Kidney glomerular epithelial cell (primary cell): Measurements from ENCODE around the gene GMPPA.

Experiments
- DNase-seq: peaks from one replicate; lab custom pipeline; 2025; lab: John Stamatoyannopoulos, UW

Gene GMPPA

DNA sequence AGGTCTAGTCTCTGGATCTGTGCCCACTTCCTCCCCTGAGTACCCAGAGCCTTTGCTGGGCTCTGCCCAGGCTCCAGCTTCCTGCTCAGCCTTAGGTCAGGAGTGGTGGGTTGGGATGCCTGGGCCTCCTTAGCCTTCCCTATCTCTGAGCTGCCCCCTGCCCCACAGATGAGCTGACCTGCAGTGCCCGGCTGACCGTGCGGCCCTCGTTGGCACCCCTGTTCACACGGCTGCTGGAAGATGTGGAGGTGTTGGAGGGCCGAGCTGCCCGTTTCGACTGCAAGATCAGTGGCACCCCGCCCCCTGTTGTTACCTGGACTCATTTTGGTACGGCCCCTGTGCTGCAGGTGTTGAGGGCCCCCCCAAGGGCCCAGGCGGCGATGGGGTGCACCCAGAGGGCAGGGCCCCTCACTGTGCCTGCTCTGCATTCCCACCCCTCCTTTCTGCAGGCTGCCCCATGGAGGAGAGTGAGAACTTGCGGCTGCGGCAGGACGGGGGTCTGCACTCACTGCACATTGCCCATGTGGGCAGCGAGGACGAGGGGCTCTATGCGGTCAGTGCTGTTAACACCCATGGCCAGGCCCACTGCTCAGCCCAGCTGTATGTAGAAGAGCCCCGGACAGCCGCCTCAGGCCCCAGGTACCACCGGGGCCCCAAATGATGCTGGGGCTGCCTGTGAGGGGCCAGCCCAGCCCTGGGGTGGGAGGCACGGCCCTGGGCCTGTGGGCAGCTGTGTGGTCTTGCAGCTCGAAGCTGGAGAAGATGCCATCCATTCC lies 30.1 kb upstream of the GMPPA start:
- DNase-seq: no peak

DNA sequence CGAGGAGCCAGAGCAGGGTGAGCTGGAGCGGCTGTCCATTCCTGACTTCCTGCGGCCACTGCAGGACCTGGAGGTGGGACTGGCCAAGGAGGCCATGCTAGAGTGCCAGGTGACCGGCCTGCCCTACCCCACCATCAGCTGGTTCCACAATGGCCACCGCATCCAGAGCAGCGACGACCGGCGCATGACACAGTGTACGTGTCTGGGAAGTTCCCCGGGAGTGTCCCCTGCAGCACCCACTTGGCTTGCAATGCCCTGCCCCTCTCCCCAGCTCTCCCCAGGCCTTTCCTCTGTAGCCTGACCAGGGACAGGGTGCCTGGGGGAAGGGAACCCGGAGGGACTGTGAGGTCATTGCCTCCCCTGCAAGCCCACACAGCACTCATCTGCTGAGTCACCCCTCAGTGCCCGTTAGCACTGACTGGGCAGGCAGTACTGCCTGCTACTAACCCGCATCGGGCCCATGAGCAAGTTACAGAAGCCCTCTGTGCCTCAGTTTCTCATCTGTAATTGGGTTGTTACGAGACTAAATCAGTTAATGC lies 29.4 kb upstream of the GMPPA start:
- DNase-seq: peak; percentile 32

DNA sequence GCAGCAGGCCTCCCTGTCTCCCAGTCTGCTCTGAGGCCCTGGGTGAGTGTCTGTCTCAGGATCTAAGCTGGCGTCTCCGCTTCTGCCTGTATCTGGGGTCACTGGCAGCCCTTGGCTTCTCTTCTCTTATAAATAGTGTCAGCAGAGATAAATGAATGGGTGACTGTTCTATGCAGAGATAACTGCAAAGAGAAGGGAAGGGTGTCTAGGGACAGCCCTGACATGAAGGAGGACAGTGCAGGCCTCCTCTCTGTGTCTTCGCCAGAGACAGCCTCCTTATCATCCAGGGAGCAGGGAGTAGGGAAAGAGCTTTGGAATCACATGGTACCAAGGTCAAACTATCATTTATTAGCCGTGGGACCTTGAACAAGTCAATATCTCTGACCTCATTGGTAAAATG lies 28.3 kb upstream of the GMPPA start:
- DNase-seq: no peak

DNA sequence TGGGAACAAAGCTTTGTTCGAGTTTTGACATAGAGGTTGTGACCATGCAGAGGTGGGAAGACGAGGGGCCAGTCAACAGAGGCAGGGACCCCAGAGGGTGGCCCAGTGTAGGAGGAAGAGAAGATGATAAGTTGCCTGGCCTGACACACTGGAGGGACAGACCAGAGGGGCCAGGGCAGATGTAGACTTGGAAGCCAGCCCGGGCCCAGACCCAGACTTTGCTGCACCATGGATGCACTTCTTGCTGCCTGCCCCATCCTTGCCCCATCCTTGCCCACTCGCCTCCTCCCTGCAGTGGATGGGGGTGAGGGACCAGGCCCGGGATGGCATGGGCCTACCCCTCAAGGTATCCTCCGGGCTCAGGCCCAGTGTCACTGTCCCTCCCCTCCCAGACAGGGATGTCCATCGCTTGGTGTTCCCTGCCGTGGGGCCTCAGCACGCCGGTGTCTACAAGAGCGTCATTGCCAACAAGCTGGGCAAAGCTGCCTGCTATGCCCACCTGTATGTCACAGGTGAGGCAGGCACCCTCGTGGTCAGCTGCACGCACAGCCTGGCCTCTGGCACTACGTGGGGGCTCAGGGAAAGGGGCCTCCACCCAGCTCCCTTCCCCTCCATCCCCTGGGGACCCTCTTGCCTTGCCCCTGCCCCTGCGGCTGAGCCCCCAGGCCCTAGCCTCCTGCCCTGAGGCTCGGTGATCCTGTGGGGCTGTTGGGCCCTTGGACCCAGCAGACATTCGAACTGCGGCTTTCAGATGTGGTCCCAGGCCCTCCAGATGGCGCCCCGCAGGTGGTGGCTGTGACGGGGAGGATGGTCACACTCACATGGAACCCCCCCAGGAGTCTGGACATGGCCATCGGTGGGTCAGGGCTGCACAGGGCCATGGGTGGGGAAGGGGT lies 27.0 kb upstream of the GMPPA start:
- no peak for DNase-seq

DNA sequence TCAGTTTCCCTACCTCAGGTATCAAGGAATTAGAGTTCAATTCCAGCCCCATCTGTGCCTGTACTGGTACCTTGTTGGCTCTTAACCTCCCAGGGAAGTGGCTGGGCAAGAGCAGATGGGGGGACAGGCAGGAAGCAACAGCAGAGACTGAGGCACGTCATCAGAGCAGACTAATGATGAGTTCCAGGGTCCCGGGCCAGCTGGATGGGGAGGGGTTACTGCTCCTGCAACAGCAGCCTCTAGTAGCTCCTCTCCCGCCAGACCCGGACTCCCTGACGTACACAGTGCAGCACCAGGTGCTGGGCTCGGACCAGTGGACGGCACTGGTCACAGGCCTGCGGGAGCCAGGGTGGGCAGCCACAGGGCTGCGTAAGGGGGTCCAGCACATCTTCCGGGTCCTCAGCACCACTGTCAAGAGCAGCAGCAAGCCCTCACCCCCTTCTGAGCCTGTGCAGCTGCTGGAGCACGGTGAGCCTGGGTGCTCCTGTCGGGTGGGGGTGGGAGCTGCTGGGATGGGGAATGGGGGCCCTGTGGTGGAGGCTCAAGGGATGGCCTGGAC lies 26.0 kb upstream of the GMPPA start:
- no peak for DNase-seq

DNA sequence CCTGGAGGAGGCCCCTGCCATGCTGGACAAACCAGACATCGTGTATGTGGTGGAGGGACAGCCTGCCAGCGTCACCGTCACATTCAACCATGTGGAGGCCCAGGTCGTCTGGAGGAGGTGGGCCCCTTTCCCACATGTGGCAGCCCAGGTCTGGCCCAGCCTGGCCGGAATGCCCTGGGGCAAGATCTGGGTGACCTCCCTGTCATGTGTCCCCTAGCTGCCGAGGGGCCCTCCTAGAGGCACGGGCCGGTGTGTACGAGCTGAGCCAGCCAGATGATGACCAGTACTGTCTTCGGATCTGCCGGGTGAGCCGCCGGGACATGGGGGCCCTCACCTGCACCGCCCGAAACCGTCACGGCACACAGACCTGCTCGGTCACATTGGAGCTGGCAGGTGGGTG lies 25.2 kb upstream of the GMPPA start:
- no peak for DNase-seq

DNA sequence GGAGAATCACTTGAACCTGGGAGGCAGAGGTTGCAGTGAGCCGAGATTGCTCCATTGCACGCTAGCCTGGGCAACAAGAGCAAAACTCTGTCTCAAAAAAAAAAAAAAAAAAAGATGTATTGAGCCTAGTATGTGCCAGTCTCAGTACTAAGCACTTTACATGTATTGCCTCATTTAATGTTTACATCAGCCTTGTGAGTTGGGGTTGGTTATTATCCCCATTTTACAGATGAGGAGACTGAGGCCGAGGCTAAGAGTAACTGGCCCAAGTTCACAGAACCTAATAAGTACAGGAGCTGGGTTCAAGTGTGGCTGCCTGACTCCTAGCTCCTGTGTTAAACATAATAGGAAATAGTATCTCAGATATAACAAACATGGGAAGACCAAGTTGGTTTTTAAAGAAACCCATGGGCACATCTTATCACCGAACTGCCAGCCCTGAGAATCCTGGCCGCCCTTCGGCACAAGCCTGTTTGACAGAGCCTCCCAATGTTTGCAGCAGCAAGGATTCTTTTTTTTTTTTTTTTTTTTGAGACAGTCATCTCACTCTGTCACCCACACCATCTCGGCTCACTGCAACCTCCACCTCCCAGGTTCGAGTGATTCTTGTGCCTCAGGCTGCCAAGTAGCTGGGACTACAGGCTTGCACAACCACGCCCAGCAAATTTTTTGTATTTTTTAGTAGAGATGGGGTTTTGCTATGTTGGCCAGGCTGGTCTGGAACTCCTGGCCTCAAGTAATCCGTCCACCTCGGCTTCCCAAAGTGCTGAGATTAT lies 24.2 kb upstream of the GMPPA start:
- DNase-seq: no peak

DNA sequence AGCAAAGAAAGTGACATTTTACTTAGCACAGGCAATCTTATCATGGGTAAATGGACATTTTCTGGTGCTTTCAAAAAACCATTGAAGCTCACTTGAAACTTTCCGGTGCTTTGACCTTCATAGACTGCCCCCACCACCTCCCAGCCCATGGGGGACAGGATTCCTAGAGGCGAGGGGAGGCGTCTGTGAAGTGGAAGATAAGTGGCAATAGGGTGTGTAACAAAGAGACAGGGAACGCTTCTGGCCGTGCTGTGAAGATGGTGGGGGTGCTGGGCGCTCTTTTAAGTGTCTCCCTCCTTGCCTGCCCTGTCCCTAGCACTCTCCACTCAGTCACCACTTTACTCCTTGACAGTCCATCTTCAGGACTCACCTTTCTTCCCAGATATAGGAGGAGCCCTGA lies 23.4 kb upstream of the GMPPA start:
- DNase-seq: no peak

DNA sequence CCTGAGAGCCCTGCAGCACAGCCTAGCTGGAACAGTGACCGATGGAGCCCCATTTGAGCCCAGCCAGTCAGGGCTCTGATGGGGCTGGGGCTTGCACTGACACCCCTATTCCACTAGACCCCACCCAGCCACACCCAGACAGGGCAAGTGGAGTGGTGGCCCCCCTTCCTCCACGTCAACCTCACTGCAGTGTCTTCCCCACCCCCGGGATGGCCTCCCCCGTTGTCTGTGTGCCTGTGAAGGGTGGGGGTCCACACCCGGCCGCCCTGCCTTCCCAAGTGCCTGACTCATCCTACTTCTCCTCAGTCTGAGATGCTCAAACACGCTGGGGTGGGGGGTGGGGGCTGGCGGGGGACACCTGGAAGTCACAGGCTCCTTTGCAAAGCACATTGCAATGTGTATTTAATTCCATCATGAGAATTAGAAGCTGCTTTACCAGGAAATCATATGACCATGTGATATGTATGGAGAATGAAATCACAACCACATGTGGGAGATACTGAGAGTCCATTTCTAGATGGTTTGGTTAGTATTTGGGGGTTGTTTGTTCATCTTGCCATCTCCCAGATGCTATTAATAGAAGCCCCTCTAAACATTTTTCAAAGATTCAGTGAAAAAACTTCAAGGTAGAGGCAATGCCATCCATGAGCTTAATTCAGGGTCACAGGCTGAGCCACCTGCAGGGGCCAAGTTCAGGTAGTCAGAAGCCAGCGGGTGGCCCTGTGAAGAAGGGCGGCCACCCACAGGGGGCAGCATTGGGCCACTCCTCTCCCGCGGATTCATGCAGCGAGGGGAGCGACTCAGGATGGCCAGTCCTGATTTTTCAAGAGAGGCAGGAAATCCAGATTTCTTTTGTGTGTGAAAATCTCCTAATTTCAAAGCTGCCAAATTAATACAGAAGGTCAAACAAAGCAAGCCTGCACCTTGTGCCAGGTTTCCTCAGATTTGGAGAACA lies 22.7 kb upstream of the GMPPA start:
- DNase-seq: peak; percentile 14

DNA sequence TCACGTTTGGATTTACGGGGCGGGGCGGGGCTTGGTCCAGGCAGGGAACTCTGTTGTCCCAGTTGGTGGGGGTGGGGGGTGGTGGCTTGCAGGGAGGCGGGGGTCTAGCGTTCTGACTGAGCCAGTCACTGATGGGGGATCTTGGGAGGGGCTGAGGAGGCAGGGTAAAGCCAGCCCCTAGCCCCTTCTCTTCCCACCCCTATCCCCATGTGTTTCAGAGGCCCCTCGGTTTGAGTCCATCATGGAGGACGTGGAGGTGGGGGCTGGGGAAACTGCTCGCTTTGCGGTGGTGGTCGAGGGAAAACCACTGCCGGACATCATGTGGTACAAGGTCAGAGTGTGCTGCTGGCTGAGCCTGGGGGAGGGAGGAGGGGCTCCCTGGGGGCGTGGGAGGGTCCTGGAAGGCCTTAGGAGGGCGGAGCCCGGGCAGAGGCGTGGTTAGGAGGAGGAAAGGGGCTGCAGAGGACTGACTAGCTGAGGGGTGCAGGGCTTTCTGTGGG lies 22.0 kb upstream of the GMPPA start:
- no peak for DNase-seq

DNA sequence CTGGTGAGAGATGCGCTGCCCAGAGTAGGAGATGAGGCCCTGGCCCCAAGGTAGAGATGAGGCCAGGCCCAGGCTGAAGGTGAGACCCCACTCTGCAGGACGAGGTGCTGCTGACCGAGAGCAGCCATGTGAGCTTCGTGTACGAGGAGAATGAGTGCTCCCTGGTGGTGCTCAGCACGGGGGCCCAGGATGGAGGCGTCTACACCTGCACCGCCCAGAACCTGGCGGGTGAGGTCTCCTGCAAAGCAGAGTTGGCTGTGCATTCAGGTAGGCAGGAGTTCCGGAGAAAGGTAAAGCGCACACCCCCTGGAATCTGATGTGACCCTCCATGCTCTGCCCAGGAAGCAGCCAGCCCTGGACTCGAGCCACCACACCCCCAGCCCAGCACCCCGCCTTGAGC lies 21.5 kb upstream of the GMPPA start:
- DNase-seq: no peak

DNA sequence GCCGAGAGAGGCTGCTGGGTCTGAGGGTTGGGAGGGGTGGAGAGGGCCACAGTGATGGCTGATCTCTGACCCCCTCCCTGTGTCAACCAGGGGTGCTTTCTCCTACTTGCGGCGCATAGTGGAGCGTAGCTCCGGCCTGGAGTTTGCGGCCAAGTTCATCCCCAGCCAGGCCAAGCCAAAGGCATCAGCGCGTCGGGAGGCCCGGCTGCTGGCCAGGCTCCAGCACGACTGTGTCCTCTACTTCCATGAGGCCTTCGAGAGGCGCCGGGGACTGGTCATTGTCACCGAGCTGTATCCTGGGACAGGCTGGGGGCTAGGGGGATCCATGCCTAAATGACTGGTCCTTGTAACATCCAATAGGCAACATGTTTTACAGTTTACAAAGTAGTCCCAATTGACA lies 20.9 kb upstream of the GMPPA start:
- no peak for DNase-seq

DNA sequence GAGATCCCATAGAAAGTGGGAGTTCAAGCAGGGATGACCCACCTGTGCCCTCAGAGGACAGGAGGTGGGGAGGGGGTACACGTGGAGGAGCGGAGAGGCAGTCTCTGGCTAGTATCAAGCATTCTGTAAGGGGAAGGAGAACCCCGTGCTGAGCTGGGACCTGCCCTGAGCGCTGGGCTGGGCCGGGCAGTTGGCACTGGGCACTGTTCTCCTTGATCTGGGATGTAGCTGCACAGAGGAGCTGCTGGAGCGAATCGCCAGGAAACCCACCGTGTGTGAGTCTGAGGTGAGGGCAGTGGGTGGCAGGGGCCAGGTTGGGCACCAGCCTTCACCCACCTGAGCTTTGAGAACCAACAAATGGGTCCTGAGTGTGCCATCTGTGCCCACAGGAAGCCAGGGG lies 19.8 kb upstream of the GMPPA start:
- DNase-seq: no peak

DNA sequence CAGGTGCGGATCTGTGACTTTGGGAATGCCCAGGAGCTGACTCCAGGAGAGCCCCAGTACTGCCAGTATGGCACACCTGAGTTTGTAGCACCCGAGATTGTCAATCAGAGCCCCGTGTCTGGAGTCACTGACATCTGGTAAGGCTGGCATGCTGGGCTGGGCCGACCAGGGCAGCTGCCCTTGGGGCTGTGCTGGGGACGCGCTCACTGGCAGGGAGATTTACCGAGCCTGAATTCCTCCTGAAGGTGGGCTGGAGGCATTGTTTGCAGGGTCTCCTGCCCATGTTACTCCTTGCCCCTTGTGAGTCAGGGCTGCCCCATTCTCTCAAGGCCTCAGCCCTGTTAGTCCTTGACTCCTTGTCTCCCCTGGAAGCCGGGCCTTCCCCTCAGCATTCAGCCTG lies 18.7 kb upstream of the GMPPA start:
- no peak for DNase-seq

DNA sequence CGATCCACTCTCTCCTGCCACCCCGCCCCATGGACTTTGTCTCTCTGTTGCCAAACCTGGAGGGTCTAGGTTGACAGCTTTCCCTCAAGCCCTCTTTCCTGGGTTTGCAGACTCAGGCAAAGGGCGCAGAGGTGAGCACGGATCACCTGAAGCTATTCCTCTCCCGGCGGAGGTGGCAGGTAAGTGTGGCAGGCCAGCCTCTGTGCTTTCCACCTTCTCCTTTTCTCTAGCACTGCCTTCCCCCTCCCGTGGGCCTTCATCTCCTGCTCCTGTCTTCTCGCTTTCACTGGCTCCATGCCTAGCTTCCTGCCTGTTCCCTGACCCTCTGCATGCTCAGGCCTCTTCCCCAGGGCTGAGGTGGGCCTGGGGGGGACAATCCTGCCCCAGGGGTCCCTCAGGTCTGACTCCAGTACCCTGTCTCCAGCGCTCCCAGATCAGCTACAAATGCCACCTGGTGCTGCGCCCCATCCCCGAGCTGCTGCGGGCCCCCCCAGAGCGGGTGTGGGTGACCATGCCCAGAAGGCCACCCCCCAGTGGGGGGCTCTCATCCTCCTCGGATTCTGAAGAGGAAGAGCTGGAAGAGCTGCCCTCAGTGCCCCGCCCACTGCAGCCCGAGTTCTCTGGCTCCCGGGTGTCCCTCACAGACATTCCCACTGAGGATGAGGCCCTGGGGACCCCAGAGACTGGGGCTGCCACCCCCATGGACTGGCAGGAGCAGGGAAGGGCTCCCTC lies 15.9 kb upstream of the GMPPA start:
- DNase-seq: no peak

DNA sequence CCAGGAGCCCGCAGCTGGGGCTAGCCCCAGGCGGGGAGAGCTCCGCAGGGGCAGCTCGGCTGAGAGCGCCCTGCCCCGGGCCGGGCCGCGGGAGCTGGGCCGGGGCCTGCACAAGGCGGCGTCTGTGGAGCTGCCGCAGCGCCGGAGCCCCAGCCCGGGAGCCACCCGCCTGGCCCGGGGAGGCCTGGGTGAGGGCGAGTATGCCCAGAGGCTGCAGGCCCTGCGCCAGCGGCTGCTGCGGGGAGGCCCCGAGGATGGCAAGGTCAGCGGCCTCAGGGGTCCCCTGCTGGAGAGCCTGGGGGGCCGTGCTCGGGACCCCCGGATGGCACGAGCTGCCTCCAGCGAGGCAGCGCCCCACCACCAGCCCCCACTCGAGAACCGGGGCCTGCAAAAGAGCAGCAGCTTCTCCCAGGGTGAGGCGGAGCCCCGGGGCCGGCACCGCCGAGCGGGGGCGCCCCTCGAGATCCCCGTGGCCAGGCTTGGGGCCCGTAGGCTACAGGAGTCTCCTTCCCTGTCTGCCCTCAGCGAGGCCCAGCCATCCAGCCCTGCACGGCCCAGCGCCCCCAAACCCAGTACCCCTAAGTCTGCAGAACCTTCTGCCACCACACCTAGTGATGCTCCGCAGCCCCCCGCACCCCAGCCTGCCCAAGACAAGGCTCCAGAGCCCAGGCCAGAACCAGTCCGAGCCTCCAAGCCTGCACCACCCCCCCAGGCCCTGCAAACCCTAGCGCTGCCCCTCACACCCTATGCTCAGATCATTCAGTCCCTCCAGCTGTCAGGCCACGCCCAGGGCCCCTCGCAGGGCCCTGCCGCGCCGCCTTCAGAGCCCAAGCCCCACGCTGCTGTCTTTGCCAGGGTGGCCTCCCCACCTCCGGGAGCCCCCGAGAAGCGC lies 15.0 kb upstream of the GMPPA start:
- no peak for DNase-seq

DNA sequence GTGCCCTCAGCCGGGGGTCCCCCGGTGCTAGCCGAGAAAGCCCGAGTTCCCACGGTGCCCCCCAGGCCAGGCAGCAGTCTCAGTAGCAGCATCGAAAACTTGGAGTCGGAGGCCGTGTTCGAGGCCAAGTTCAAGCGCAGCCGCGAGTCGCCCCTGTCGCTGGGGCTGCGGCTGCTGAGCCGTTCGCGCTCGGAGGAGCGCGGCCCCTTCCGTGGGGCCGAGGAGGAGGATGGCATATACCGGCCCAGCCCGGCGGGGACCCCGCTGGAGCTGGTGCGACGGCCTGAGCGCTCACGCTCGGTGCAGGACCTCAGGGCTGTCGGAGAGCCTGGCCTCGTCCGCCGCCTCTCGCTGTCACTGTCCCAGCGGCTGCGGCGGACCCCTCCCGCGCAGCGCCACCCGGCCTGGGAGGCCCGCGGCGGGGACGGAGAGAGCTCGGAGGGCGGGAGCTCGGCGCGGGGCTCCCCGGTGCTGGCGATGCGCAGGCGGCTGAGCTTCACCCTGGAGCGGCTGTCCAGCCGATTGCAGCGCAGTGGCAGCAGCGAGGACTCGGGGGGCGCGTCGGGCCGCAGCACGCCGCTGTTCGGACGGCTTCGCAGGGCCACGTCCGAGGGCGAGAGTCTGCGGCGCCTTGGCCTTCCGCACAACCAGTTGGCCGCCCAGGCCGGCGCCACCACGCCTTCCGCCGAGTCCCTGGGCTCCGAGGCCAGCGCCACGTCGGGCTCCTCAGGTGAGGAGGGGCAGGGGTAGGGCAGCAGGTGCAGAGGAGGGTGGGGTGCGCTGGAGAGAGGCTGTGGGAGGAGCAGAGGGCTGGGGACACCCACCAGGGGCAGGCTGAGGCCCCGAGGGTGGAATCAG lies 14.1 kb upstream of the GMPPA start:
- DNase-seq: no peak

DNA sequence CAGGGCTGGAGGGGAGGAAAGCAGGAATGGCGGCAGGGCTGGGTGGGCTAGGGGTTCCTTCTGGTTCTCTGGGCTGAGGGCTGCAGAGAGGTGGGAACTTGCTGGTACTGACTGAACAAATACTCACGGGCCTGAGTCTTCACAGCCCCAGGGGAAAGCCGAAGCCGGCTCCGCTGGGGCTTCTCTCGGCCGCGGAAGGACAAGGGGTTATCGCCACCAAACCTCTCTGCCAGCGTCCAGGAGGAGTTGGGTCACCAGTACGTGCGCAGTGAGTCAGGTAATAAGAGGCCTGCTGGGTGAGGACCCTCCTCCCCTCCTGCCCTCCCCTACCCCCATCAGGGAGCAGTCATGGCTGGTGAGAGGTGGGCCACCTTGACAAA lies 13.5 kb upstream of the GMPPA start:
- DNase-seq: no peak
